Panc1 (cell line): Measurements from ENCODE around the gene HPCAL1. TPM values are rescaled to one million over a fixed set of nuclear protein-coding genes. Genes with fewer than 3 reads are reported as not detected.

Experiments
- ATAC-seq: fragments of 200-7000 bp; cut with Tn5 transposase; 2 replicates; pipeline ENCODE4 v1.9.1; 2020; ENCODE audit warnings: mild to moderate bottlenecking, moderate library complexity
- BruUV-seq: library from RNA; stranded (reverse); fragments of 400-500 nt; replicated peaks from 2 replicates; lab custom pipeline; 2021; lab: Mats Ljungman, UMichigan
- CTCF ChIA-PET: fragments of 300-600 bp; sonication (Branson Sonifier 250); formaldehyde crosslinking; loops from one replicate; lab custom pipeline; 2022; ENCODE audit warnings: antibody characterized with exemption; lab: Charles Lee
- POLR2A ChIA-PET: fragments of 300-600 bp; sonication (Branson Sonifier 250); formaldehyde crosslinking; loops from one replicate; lab custom pipeline; 2022; ENCODE audit warnings: antibody characterized with exemption; lab: Charles Lee
- DNase-seq: peaks from one replicate; pipeline ENCODE4 v3.0.0-alpha.2; 2010; ENCODE audit warnings: low read depth, low spot score
- H3K27ac ChIP-seq: 2 replicates; pipeline ENCODE4 v1.5.1; 2011; ENCODE audit warnings: mild to moderate bottlenecking, low read length, inconsistent platforms
- H3K27me3 ChIP-seq: fragments of 200-500 bp; sonication (Bioruptor generic); 2 replicates; pipeline ENCODE4 v1.6.0; 2014; ENCODE audit warnings: low read length, inconsistent platforms; ENCODE audit not compliant: control insufficient read depth, insufficient read depth
- H3K36me3 ChIP-seq: fragments of 200-500 bp; sonication (Bioruptor generic); 2 replicates; pipeline ENCODE4 v1.5.1; 2014; ENCODE audit warnings: inconsistent platforms, mild to moderate bottlenecking, low read length, moderate library complexity; ENCODE audit not compliant: control insufficient read depth, insufficient read depth
- H3K4me1 ChIP-seq: 2 replicates; pipeline ENCODE4 v1.5.1; 2011; ENCODE audit warnings: inconsistent platforms, mild to moderate bottlenecking, low read length, moderate library complexity; ENCODE audit not compliant: control insufficient read depth, insufficient read depth
- H3K4me3 ChIP-seq, 2 experiments: 2 replicates each; pipeline ENCODE4 v1.5.1; 2011 to 2012; ENCODE audit warnings: low read depth in 2 of 2, low read length in 2 of 2, mild to moderate bottlenecking in 2 of 2, inconsistent platforms in 1 of 2, moderate library complexity in 1 of 2
- H3K9me3 ChIP-seq: fragments of 200-500 bp; sonication (Bioruptor generic); 2 replicates; pipeline ENCODE4 v1.5.1; 2014; ENCODE audit warnings: low read depth, mild to moderate bottlenecking, inconsistent platforms, low read length, moderate library complexity; ENCODE audit not compliant: control insufficient read depth, insufficient read depth
- CTCF ChIP-seq: fragments of 450-650 bp; IDR thresholded peaks from 2 replicates; pipeline ENCODE4 v1.5.1; 2017; ENCODE audit warnings: mild to moderate bottlenecking
- POLR2AphosphoS5 ChIP-seq: IDR thresholded peaks from 2 replicates; pipeline ENCODE4 v1.6.1; 2012; ENCODE audit warnings: mild to moderate bottlenecking, low read depth, low read length, moderate library complexity
- SIN3A ChIP-seq: IDR thresholded peaks from 2 replicates; pipeline ENCODE4 v1.6.1; 2012; ENCODE audit warnings: low read depth, mild to moderate bottlenecking, low read length, moderate library complexity, borderline replicate concordance; ENCODE audit not compliant: insufficient read depth
- TCF7L2 ChIP-seq: IDR thresholded peaks from 2 replicates; pipeline ENCODE4 v1.6.1; 2011; ENCODE audit warnings: mild to moderate bottlenecking, low read depth, low read length, inconsistent platforms
- in situ Hi-C: cut with HindIII; loops from 2 replicates; pipeline ENCODE4 v1.10.0; 2016; ENCODE audit warnings: low sequenced_read_pairs, low pct_unique_long_range_greater_than_20kb
- intact Hi-C: fragments of 100-400 bp; cut with micrococcal nuclease; formaldehyde crosslinking; loops from one replicate; pipeline ENCODE4 v1.10.0; 2022; ENCODE audit not compliant: unreplicated experiment
- total RNA-seq: library from RNA; stranded (reverse); gene quantifications from one replicate; pipeline ENCODE4 v1.2.1, GENCODE V29; 2021; ENCODE audit not compliant: unreplicated experiment
- TF ChIP-seq, protein P1 (sequence below), 2 experiments: IDR thresholded peaks; 2 replicates each; pipeline ENCODE4 v1.6.1; 2011 to 2012; ENCODE audit warnings: low read depth in 2 of 2, control low read depth in 1 of 2, low read length in 1 of 2, mild to moderate bottlenecking in 1 of 2, moderate library complexity in 1 of 2; ENCODE audit not compliant: insufficient read depth in 1 of 2

The HPCAL1 gene
- total RNA-seq, 1 experiment from 2014 or later, result 234 TPM

DNA sequence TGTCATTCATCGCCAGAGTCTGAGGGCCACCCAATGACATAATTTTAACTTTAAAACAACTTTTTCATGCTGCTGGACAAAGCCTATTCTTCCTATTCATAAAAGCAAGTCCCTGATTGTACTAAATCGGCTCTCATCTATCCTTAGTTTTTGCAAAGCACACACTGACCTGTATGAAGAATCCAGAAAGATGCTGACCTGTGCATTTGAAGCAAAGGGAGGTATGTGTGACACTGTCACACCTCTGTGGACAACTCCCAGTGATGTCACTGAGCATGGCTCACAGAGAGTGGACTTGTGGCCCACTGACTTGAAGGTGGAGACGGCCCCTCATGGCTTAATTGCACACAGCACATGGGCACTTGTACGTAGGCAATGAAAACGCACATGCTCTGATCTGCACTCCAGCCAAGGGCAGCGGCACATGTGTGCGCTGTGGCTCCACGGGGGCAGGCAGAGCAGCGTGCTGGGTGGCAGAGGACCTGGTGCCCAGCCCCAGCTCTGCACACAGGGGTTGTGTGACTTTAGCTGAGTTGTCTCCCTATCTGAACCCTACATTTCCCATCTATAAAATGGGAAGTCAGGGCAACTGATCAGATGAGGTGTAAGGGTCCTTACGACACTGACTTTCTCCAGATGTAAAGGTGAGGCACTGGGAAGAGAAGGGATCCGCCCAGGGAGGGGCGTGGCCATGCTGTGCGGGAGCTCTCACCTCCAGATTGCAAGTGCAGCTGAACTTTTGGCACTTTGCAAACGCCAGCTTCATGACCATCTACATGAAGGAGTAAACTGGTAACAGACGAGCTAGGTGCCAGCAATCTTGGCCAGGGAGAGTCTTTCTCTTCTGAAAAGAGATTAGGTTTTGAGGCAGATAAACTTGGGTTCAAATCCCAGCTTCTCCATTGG is 159.7 kb downstream of the HPCAL1 start:
- ATAC-seq (0 out of 2 replicates have a peak, but pooled peaks have one; percentile 39), DNase-seq (no peak)
- in situ Hi-C loops (no loop called here), intact Hi-C loops (no loop called here)
- Histone ChIP-seq H3K27me3 (no peaks in the 10 kb centered on the region), H3K4me3 (no peak overlapping the region), H3K9me3 (no peaks in the 10 kb centered on the region), H3K36me3 (no peaks in the 10 kb centered on the region), H3K4me1 (no peaks in the 10 kb centered on the region), H3K27ac (no peak overlapping the region)
- no TSS peak for BruUV-seq
- CTCF ChIA-PET, result no interaction called here
- TF ChIP-seq, protein P1, sequence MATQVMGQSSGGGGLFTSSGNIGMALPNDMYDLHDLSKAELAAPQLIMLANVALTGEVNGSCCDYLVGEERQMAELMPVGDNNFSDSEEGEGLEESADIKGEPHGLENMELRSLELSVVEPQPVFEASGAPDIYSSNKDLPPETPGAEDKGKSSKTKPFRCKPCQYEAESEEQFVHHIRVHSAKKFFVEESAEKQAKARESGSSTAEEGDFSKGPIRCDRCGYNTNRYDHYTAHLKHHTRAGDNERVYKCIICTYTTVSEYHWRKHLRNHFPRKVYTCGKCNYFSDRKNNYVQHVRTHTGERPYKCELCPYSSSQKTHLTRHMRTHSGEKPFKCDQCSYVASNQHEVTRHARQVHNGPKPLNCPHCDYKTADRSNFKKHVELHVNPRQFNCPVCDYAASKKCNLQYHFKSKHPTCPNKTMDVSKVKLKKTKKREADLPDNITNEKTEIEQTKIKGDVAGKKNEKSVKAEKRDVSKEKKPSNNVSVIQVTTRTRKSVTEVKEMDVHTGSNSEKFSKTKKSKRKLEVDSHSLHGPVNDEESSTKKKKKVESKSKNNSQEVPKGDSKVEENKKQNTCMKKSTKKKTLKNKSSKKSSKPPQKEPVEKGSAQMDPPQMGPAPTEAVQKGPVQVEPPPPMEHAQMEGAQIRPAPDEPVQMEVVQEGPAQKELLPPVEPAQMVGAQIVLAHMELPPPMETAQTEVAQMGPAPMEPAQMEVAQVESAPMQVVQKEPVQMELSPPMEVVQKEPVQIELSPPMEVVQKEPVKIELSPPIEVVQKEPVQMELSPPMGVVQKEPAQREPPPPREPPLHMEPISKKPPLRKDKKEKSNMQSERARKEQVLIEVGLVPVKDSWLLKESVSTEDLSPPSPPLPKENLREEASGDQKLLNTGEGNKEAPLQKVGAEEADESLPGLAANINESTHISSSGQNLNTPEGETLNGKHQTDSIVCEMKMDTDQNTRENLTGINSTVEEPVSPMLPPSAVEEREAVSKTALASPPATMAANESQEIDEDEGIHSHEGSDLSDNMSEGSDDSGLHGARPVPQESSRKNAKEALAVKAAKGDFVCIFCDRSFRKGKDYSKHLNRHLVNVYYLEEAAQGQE (IDR thresholded peaks at IDR 0.05; ENCODE audit: insufficient read depth in 1 of 2, low read depth in 2 of 2, low read length in 1 of 2), result no peak
- TF ChIP-seq POLR2AphosphoS5 (no peak), TCF7L2 (no peak), CTCF (no peak)
- POLR2A ChIA-PET, result no interaction called here

GRCh38 chr2:10465910-10466309 is 163.2 kb downstream of the HPCAL1 start:
- ChIA-PET CTCF (no interaction called here), POLR2A (no interaction called here)
- TF ChIP-seq SIN3A (no peak), POLR2AphosphoS5 (no peak), CTCF (no peak), TCF7L2 (no peak)
- TF ChIP-seq, protein P1 (IDR thresholded peaks at IDR 0.05; ENCODE audit: insufficient read depth in 1 of 2, low read depth in 2 of 2, low read length in 1 of 2), result no peak
- in situ Hi-C loops, result no loop called here
- H3K27ac ChIP-seq, result no peak overlapping the region
- no peak for DNase-seq
- H3K9me3 ChIP-seq, result no peaks in the 10 kb centered on the region
- BruUV-seq, result no TSS peak
- intact Hi-C loops, result no loop called here
- H3K27me3 ChIP-seq, result no peaks in the 10 kb centered on the region
- H3K4me1 ChIP-seq, result no peaks in the 10 kb centered on the region
- no peak overlapping the region for H3K4me3 ChIP-seq
- ATAC-seq, result no peak
- H3K36me3 ChIP-seq, result no peaks in the 10 kb centered on the region
